NCI-H2171 (cell line): ENCODE measurements around the gene AGPAT1.
"Not testable (repeated sequence)": the region's sequence is repeated elsewhere in the genome, so short reads cannot be mapped to it uniquely, and the experiment has no call there.

Experiments
- DNase-seq: peaks from one replicate; lab custom pipeline; 2025; lab: John Stamatoyannopoulos, UW

The AGPAT1 gene

GRCh38 chr6:32148289-32149091 is 27.4 kb downstream of the AGPAT1 start:
- no peak for DNase-seq

- DNase-seq, result no peak
These were observed 28.3 kb downstream of the AGPAT1 start for GRCh38 chr6:32147401-32148132.

- DNase-seq, result no peak
These were observed 29.2 kb downstream of the AGPAT1 start for GRCh38 chr6:32146687-32147086.

GRCh38 chr6:32146287-32146686 is 29.6 kb downstream of the AGPAT1 start:
- DNase-seq, result no peak

GRCh38 chr6:32144238-32144637 is 31.6 kb downstream of the AGPAT1 start:
- not testable (repeated sequence) for DNase-seq

GRCh38 chr6:32140420-32141046 is 35.4 kb downstream of the AGPAT1 start:
- DNase-seq, result no peak

- no peak for DNase-seq
These were observed 36.3 kb downstream of the AGPAT1 start for GRCh38 chr6:32139590-32139989.

GRCh38 chr6:32137454-32137853 is 38.4 kb downstream of the AGPAT1 start:
- no peak for DNase-seq

- no peak for DNase-seq
These were observed 42.1 kb downstream of the AGPAT1 start for GRCh38 chr6:32133786-32134185.

- no peak for DNase-seq
These were observed 43.8 kb downstream of the AGPAT1 start for GRCh38 chr6:32132110-32132509.

- DNase-seq, result no peak
These were observed 44.4 kb downstream of the AGPAT1 start for GRCh38 chr6:32131439-32131948.

- DNase-seq, result no peak
These were observed 46.4 kb downstream of the AGPAT1 start for GRCh38 chr6:32129297-32130088.

GRCh38 chr6:32128751-32129296 is 47.1 kb downstream of the AGPAT1 start:
- DNase-seq, result no peak

- peak; percentile 99 for DNase-seq
These were observed 47.9 kb downstream of the AGPAT1 start, which contains the start of gene ATF6B for GRCh38 chr6:32127717-32128592. ATF6B (minus strand) TSS chr6:32128246; CDS start chr6:32128207, 39 bp downstream.

GRCh38 chr6:32127409-32127716 is 48.5 kb downstream of the AGPAT1 start:
- no peak for DNase-seq

GRCh38 chr6:32126880-32127279 is 49.0 kb downstream of the AGPAT1 start:
- no peak for DNase-seq

GRCh38 chr6:32123681-32124080 is 52.2 kb downstream of the AGPAT1 start:
- no peak for DNase-seq

- DNase-seq, result no peak
These were observed 55.3 kb downstream of the AGPAT1 start for GRCh38 chr6:32120573-32121059.

- DNase-seq, result peak; percentile 47
These were observed 56.9 kb downstream of the AGPAT1 start for GRCh38 chr6:32118782-32119628.
